Measurements from ENCODE around the gene GPC5.

- TF ChIP-seq HNRNPL (IDR thresholded peaks at IDR 0.05; ENCODE audit: low read depth, low read length): no peak
- TF ChIP-seq GATAD1 (CRISPR knock-in tag; IDR thresholded peaks at IDR 0.05): no peak
- TF ChIP-seq YY1 (IDR thresholded peaks at IDR 0.05; ENCODE audit: insufficient read depth, insufficient replicate concordance, low read depth, low read length): no peak
- no peak for TF ChIP-seq BCL6 (CRISPR knock-in tag; IDR thresholded peaks at IDR 0.05)
- no peak for TF ChIP-seq NR2C2 (CRISPR knock-in tag; IDR thresholded peaks at IDR 0.05; ENCODE audit: borderline replicate concordance)
- TF ChIP-seq GZF1 (CRISPR knock-in tag; IDR thresholded peaks at IDR 0.05): no peak
- TF ChIP-seq, protein P1, sequence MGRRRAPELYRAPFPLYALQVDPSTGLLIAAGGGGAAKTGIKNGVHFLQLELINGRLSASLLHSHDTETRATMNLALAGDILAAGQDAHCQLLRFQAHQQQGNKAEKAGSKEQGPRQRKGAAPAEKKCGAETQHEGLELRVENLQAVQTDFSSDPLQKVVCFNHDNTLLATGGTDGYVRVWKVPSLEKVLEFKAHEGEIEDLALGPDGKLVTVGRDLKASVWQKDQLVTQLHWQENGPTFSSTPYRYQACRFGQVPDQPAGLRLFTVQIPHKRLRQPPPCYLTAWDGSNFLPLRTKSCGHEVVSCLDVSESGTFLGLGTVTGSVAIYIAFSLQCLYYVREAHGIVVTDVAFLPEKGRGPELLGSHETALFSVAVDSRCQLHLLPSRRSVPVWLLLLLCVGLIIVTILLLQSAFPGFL (CRISPR knock-in tag; IDR thresholded peaks at IDR 0.05): no peak
Observed at GRCh38 chr13:92303428-92303827, 905.0 kb downstream of the GPC5 start.

Data from HepG2 (cell line).